SHP77 (cell line): ENCODE data around the gene BRSK1.

Experiments
- DNase-seq, 2 experiments: peaks; one replicate each; lab custom pipeline; 2025; lab: John Stamatoyannopoulos, UW

BRSK1 gene

DNA sequence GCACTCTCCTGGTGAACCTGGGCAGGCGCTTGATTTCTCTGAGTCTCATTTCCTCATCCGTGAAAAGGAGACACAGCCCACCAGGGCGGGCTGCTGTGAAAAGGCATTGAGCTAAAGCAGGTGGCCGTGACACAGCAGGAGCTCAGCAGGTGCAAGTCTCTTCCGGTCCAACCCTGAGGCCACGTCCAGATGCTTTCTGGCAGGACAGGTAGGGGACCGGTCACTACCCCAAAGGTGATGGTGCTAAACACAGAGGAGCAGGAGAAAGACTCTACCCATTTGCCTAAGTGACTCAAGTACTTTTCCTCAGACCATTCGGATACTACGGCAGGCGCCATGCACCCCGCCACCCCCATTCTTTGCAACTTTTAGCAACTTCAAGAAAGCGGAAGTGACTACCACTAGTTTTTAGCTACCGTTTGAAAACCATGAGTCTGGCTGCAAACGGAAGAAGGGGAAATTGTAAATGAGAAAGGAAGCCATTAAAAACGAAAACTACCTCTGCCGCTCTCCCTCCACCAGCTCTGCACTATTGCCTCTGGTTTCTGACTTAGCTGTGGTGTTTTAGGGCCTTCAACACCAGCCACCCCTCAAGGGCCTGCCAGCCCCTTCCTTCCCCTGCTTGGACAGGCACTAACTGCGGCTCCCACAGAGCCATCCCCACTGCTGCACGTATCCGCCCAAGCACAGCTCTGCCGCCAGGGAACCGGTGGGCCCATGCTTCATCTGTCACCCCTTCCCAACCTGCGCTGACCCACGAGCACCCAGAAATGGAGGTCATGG is 29.8 kb upstream of the BRSK1 start:
- peak; percentile 51 to 66 for DNase-seq

DNA sequence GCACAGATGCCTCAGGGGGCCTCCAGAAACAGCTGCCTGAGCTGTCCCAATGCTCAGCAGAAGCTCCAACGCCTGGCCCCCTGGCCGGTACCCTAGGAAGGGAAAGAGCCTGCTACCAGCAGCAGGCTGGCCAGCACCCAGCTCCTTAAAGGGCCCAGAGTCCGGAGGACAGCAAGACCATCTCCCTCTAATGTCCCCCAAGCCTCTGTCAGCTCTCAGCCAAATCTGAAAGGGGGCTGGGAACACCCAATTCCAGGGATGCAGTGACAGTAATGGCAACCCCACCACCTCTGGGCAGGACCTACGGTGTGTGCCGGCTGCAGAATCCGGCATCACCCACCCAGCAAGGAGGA is 29.2 kb upstream of the BRSK1 start:
- DNase-seq: no peak

DNA sequence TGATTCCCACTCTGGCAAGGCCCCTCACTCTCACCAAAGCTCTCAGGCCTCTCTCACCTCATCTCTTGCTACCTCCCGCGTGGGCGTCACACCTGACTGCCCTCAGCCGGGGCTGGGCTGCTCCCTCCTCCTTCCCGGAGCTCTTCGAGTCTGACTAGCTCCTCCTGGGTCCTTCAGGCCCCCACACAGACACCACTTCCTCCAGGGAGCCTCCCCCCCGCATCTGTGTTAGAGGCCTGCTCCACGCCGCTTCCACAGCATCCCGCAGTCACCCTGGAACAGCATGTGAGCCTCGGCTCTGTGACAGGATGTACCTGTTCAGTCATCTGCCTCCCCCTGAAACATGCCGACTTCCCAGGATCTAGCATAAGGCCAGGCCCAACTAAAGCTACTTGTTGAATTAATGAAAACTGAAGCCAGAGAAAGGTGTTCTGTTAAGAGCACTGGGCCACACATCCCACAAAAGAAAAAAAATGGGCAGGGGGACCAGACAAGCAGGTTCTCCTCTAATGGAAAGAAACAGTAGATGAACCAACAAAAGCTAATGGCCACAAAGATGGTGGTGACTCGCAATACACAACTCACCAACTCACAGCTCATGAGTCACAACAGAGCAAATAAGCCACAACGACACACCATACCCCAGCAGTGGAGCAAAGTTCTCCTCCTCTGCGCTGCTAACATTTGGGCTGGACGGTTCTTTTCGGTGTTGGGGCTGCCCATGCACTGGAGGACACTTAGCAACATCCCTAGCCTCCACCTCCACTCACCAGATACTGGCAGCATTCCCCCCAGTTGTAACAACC is 28.0 kb upstream of the BRSK1 start:
- no peak for DNase-seq

DNA sequence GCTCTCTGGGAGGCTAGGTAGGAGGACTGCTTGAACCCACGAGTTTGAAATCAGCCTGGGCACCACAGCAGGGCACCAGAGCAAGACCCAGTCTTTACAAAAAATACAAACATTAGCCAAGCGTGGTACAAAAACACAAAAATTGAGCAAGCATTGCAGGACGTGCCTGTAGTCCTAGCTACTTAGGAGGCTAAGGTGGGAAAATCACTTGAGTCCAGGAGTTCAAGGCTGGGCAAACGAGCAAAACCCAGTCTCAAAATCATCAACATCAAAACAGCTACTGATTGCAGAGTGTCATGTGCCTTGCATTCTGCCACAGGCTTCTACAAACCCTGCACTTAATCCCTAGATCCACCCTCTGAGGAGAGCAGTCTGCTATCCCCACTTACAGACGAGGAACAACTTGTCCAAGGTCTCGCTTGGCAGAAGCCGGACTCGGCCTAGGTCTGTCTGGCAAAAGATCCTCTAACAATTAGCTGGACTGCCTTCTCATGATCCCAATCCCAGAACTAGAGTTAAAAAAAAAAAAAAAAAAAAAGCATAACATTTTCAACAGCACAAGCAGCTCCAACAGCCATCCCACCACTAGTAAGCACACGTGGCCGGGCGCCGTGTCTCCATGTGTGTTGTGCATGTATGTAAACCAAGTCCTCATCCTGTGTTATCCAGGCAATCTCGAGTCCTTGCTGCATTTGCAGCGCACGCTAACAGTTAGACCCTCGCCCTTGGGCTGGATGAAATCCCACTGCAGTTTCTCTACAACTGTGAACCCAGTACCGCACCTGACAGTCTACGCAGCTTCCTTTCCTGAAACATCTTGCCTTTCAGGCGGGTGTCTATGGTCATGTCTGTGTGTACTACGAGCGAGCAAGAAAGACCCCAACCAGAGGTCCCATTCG is 27.0 kb upstream of the BRSK1 start:
- no peak for DNase-seq

DNA sequence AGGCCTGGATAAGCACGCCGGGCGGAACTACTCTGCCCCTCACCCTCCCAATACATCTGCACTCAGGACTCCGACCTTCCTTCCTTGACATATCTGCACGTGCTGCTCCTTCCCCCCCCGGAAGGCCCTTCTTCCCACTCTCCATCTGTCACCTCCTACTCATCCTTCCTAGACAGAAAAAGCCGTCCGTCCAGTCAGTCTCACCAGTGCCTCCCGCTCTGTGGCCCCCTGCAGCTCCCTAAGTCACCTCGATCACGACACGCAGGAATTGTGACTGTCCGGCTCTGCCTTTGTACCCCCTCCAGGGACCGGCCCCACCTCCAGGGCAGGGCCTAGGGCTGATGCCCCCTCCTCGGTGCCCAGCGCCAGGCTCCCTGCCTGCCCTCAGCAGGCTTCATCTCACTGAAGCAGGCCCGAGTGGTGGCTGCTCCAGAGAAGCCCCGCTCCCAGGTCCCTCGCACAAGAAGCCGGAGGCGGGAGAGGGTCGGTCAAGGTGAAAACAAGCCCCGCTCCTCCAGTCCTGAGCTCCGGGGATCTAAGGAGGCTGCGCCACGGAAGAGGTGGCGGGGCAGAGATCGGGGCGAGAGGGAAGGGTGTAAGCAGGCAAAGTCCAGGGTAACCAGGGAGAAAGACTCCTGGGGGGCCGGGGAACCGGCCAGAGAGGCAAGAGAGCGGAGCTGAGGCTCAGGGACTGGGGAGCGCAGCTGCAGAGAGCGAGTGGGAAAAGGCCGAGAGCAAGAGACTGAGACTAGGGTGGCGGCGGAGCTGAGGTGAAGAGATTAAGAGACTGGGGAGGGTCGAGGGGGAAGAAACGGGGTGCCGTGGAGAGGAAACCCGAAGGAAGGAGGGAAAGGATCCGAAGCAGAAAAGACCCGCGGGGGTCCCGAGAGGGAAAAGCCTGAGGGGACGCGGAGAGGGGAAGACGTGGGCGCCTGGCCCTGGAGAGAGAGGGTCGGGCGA is 26.1 kb upstream of the BRSK1 start:
- no peak for DNase-seq

DNA sequence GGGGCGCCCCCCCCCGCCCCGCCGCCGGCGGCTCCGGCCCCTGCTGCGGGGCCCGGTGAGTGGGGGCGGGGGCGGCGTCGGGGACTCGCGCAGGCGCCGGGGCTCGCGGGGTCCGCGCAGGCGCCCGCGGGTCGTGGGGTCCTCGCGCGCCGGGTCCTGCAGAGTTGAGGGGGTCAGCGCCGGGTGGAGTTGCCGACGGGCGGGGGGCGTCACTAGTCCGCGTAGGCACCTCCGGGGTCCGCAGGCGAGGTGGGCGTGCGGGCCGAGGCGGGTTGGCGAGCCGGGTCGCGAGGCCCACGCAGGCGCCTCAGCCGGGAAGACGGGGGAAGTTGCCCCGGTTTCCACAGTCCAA is 25.3 kb upstream of the BRSK1 start:
- no peak for DNase-seq

DNA sequence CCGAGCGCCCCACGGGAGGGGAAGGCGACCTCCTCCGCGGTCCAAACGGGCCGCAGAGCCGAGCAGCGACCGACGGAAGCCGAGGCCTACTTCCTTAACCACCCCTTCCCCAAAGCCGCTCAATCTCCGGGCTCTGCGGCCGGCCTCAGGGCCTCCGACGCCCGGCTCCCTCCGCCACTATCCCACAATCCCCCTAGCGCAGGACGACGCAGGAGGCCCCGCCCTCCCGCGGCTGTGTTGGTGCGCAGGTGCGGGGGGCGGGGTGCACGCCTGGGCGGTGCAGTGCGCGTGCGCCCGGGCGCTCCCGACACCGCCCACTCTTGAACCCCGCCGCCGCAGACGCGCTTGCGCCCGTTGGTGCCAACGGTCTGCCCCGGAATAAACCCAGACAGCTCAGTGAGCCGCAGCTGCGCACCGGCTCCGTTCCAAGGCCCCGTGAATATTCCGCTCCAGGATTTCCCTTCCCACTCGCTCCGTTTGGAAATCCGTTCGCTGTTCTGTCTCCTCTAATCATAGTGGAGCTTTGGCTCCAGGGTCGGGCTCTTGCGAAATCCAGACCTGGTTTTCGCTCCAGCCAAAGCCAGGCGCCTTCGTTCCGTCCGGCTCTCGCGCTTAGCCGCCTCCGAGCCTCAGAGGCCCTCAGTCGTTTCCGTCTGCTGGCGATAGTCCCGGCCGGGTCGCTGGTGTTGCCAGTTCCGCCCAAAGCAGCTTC is 24.8 kb upstream of the BRSK1 start, which contains the start of gene PPP6R1:
PPP6R1 (minus strand) TSS at position 190 of the 712 bp plus-strand sequence. CDS start 11,914 bp downstream, outside the sequence.
- DNase-seq: peak; percentile 97

DNA sequence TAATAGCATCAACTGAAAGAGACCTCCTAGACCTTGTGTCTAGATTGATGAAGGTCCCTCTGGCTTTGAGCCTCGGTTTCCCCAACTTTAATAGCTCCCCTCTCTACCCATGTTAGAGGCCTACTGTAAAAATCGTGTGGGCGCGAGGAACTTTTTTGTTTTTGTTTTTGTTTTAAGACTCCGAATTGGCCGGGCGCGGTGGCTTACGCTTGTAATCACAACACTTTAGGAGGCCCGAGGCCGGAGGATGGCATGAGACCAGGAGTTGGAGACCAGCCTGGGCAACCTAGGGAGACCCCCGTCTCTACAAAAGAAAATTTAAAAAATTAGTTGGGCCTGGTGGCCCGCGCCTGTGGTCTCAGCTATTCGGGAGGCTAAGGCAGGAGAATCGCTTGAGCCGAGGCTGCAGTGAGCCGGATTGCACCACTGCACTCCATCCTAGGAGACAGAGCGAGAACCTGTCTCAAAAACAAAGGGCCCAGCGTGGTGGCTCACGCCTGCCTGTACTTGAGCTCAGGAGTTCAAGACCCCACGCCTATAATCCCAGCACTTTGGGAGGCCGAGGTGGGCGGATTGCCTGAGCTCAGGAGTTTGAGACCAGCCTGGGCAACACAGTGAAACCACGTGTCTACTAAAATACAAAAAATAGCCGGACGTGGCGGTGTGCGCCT is 24.1 kb upstream of the BRSK1 start:
- DNase-seq: no peak

DNA sequence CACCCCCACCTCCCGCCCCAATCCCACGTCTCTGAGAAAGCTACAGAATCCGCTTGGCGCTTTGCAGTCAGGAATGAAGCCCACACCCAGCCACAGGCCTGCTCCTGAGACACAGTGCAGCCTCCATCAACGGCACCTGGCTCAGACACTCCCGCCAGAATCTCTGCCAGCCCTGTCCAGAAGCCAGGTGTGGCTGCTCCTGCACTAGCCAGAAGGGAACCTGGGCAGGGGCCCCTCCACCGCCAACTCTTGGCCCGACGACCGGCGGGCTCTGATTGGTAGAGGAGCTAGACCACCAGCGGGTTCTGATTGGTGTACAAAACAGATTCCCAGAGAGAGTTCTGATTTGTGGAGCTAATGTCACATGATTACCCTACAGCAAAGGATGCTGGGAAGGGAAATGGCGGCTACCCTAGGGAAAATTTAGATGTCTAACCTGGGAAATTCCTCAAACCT is 22.1 kb upstream of the BRSK1 start:
- peak; percentile 71 to 83 for DNase-seq

DNA sequence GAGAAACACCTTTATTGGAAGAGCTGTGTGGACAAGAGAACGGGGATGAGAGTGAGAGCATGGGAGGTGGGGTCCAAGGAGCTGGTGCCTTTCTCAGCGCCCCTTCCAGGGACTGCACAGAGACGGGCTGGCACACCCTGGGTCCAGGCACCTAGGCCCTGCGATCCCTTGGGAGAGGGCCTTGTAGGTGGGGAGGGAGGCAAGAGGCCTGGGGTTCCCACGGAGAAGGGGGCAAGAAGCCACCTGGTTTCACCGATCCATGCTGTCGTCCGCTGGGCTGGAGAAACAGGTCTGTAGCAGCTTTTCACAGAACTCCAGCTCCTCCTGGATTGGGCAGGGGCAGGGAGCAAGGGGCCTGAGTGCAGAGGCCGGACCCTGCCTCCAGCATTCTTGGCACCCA is 21.4 kb upstream of the BRSK1 start:
- DNase-seq: no peak

DNA sequence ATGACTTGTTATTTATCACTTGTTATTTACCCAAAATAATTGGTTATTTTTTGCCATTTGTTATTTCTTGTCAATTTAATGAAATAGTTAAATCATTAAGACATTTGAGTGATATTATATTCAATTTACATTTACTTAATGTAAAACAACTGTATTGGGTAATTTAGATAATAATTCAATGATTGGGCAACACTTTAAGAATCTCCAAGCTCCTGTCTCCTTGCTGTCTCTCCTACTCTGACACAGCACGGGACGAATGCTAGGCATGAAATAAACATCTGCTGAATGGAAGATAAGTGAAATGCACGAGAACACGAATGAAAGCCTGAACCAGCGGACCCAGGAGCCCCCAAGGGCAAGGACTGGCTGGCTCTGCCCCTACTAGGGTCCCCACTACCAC is 19.3 kb upstream of the BRSK1 start:
- no peak for DNase-seq

DNA sequence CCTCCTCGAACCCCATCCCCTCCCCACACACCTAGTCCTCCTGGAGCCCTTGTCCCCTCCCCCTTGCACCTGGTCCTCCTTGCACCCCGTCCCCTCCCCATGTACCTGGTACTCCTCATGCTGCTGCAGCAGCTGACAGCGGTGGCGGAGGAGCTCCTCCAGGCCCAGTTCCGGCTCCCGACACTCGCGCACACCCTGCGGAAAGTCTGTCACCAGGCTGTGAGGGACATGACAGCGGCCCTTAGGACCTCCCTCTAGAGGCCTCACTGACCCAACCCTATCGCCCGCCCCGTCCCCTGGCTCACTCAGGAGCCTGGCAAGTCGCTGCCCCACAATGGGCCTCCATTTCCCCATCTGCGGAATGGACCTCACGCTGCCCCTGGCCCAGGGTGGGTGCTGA is 18.6 kb upstream of the BRSK1 start:
- DNase-seq: no peak

DNA sequence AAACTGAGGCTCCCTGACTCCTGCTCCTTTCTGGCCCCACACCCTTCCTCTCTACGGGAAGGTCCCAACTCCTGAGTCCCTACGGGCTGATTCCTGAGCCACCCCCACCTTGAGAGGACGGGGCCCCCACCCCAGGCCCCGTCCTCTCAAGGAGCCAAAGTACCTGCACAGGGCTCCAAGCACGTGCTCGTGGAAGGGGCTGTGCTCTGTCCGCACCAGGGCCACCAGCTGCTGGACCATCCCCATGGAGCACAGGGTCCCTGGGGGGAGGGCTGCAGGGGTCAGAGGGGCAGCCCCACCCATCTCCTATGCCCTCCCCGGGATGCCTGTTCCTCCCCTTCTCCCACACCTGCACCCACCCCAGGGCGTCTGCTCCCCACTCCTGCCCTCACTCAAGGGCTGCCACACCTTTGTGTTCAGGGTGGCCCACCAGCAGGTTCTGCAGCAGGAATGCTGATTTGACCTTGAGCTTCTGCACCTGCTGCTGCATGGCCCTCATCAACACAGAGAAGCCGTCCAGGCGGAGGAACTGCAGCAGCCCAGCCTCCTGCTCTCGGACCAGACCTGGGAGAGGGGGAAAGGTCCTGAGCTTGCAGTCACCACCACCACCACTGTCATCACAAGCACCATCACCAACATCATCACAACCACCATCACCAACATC is 17.9 kb upstream of the BRSK1 start:
- DNase-seq: no peak

DNA sequence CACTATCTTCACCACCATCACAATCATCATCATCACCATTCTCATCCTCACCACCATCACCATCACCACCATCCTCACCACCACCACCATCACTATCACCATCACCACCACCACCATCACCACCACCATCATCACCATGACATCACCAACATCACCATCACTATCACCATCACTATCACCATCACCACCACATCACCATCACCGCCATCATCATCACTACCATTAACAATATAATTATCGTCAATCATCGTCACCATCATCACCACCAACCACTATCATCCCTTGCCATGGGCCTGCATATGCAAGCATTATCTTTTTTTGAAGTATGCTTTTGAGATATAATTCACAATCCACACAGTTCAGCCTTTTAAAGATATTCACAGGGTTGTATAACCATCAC is 17.4 kb upstream of the BRSK1 start:
- DNase-seq: no peak

DNA sequence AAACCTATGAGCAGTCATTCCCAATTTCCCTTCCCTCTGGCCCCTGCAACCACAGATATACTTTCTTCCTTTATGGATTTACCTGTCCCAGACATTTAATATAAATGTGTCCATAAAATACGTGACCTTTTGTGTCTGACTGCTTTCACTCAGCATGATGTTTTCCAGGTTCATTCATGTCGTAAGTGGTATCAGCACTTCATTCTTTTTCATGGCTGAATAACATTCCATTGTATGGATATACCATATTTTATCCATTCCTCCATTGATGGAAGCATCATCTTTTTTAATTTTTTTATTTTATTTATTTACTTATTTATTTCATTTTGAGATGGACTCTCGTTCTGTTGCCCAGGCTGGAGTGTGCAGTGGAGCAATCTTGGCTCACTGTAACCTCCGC is 17.0 kb upstream of the BRSK1 start:
- DNase-seq: no peak

DNA sequence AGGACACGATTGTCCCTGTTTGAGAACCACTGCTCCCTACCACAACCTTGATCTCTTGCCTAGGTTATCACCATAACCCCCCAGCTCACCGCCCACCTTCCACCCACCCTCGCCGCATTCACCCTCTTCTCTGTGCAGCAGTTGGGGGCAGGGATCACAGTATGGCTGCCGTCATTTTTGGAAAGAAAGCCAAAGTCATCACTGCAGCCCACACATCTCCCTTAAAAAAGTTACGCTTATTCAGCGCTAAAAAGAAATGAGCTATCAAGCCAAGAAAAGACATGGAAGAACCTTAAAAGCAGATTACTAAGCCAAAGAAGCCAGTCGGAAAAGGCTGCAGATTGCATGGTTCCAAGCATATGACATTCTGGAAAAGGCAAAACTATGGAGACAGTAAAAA is 14.5 kb upstream of the BRSK1 start:
- DNase-seq: no peak

DNA sequence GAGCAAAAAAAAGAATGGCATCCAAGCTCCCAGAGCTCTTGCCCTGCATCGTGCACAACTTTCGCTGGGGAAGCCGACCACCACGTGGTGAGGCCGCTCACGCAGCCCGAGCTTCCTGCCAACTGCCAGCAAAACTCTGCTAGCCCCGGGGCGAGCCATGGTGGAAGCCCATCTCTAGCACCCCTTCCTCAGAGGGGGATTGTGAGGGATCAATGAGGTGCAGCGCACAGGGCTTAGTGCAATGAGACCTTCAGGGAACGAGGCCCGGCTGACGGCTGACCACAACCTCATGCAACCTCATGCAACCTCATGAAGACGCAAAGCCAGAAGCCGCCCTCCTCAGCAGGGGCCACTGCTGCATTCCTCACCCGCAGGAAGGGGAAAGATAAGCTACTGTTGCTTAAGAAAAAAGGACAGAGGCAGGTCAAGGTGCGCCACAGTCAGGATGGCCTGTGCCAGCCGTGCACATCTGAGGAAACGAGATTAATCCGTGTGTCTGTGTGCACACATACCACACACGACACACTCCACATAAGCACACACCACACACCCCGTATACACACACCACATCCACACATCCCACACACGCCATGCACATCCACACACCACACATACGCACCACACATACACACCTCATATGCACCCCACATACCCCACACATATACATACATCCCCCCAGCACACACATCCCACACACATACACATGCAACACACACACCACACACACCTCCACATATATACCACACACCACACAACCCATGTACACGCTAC is 13.4 kb upstream of the BRSK1 start:
- DNase-seq: no peak

DNA sequence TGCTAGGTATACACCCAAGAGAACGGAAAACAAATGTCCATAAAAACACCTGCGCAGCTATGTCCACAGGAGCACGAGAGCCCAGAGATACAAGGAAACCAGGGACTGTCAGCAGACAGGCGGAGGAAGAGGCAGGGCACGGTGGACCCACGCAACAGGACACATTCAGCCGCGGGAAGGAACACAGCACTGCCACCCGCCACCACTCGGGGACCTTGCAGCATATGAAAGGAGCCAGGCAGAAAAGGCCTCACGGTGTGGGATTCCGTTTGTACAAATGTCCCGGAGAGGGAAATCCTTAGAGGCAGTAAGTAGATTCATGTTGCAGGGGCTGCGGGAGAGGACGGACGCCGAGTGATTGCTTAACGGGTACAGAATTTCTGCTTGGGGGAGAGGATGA is 11.7 kb upstream of the BRSK1 start:
- no peak for DNase-seq
